ENCODE results near the gene TMEM14C.

DNA sequence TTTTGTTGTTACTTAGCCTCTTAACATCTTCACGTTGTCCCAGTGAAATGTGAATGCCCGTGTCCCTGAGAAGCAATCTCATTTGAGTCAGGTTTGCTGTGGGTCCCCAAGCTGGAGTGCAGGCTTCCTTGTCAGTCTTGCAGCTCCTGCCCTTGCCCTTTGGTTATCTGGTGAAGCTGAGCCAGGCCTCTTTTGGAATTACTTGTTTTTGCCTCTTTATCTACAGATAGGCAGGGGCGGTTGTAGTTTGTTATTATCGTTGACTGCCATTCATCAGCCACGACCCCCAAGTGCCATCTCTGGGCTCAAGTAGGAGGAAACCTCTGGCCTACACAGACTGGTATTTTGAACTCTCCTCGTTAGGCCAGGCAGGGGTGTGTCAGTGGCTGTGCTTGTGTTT, 2.2 kb downstream of the TMEM14C start:
- no peak for TF ChIP-seq POLR2A (IDR thresholded peaks at IDR 0.05)
- TF ChIP-seq, protein P1, sequence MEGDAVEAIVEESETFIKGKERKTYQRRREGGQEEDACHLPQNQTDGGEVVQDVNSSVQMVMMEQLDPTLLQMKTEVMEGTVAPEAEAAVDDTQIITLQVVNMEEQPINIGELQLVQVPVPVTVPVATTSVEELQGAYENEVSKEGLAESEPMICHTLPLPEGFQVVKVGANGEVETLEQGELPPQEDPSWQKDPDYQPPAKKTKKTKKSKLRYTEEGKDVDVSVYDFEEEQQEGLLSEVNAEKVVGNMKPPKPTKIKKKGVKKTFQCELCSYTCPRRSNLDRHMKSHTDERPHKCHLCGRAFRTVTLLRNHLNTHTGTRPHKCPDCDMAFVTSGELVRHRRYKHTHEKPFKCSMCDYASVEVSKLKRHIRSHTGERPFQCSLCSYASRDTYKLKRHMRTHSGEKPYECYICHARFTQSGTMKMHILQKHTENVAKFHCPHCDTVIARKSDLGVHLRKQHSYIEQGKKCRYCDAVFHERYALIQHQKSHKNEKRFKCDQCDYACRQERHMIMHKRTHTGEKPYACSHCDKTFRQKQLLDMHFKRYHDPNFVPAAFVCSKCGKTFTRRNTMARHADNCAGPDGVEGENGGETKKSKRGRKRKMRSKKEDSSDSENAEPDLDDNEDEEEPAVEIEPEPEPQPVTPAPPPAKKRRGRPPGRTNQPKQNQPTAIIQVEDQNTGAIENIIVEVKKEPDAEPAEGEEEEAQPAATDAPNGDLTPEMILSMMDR (IDR thresholded peaks at IDR 0.05), result no peak
- no peak for TF ChIP-seq POLR2AphosphoS5 (IDR thresholded peaks at IDR 0.05)

Measured in breast epithelium (tissue), 3 donors.